CD14-positive monocyte (primary cell): ENCODE measurements around the gene GREM2. TPM values are rescaled to one million over a fixed set of nuclear protein-coding genes. Genes with fewer than 3 reads are reported as not detected.

Experiments used
- DNase-seq, 3 donors: peaks; one replicate each; pipeline ENCODE4 v3.0.0-alpha.2; 2011 to 2022
- H2AFZ ChIP-seq: 2 replicates; pipeline ENCODE4 v1.6.0; 2012; ENCODE audit warnings: mild to moderate bottlenecking, low read depth, low read length, inconsistent platforms; ENCODE audit not compliant: insufficient read depth, poor library complexity, severe bottlenecking
- H3K27ac ChIP-seq, 2 donors: 1 replicate in 1 of 2; 2 replicates in 1 of 2; pipeline ENCODE4 v1.5.1; 2012 to 2013; ENCODE audit warnings: low read length in 2 of 2, control low read depth in 1 of 2, inconsistent platforms in 1 of 2, low read depth in 1 of 2, mild to moderate bottlenecking in 1 of 2
- H3K27me3 ChIP-seq, 2 donors: one replicate each; pipeline versions ENCODE4 v1.6.0 to v1.6.1; 2011 to 2013; ENCODE audit warnings: low read length in 2 of 2; ENCODE audit not compliant: control insufficient read depth in 2 of 2, insufficient read depth in 2 of 2
- H3K36me3 ChIP-seq, 2 donors: replicated peaks in 1 of 2; 1 replicate in 1 of 2; 2 replicates in 1 of 2; pipeline versions ENCODE4 v1.5.1 to v1.6.1; 2012 to 2013; ENCODE audit warnings: low read length in 2 of 2, control low read depth in 1 of 2, inconsistent platforms in 1 of 2, mild to moderate bottlenecking in 1 of 2; ENCODE audit not compliant: insufficient read depth in 2 of 2, control insufficient read depth in 1 of 2
- H3K4me1 ChIP-seq, 2 donors: 1 replicate in 1 of 2; 2 replicates in 1 of 2; pipeline versions ENCODE4 v1.5.1 to v1.6.1; 2012 to 2013; ENCODE audit warnings: low read length in 2 of 2, control low read depth in 1 of 2, inconsistent platforms in 1 of 2, mild to moderate bottlenecking in 1 of 2, moderate library complexity in 1 of 2; ENCODE audit not compliant: insufficient read depth in 2 of 2, control insufficient read depth in 1 of 2
- H3K4me2 ChIP-seq: replicated peaks from 2 replicates; pipeline ENCODE3; 2012; ENCODE audit warnings: low read length, moderate library complexity, mild to moderate bottlenecking; ENCODE audit not compliant: poor library complexity, severe bottlenecking; ENCODE audit errors: extremely low read depth
- H3K4me3 ChIP-seq, 3 experiments: fragments of 200-600 bp in 1 of 3; sonication (generic) in 1 of 3; replicated peaks in 1 of 3; 1 replicate in 2 of 3; 2 replicates in 1 of 3; pipeline ENCODE4 v1.5.1; 2011 to 2013; ENCODE audit warnings: low read length in 3 of 3, mild to moderate bottlenecking in 3 of 3, control low read depth in 2 of 3, low read depth in 2 of 3, inconsistent platforms in 1 of 3, moderate library complexity in 1 of 3
- H3K79me2 ChIP-seq: 2 replicates; pipeline ENCODE4 v1.6.0; 2012; ENCODE audit warnings: mild to moderate bottlenecking, control low read depth, inconsistent platforms, low read length, moderate library complexity; ENCODE audit not compliant: insufficient read depth
- H3K9ac ChIP-seq: 2 replicates; pipeline ENCODE4 v1.6.0; 2017; ENCODE audit warnings: low read length, mild to moderate bottlenecking; ENCODE audit not compliant: insufficient read depth, poor library complexity, severe bottlenecking
- H3K9me3 ChIP-seq, 2 donors: replicated peaks in 1 of 2; 1 replicate in 1 of 2; 2 replicates in 1 of 2; pipeline versions ENCODE4 v1.5.1 to v1.6.1; 2012 to 2013; ENCODE audit warnings: low read length in 2 of 2, control low read depth in 1 of 2; ENCODE audit not compliant: control insufficient read depth in 1 of 2, insufficient read depth in 1 of 2
- H4K20me1 ChIP-seq: 2 replicates; pipeline ENCODE4 v1.6.0; 2012; ENCODE audit warnings: mild to moderate bottlenecking, low read length, control low read depth, moderate library complexity; ENCODE audit not compliant: insufficient read depth
- H3K27ac Mint-ChIP-seq, 7 donors: one replicate each; pipeline ENCODE4 v1.8.0; 2020; ENCODE audit warnings: mild to moderate bottlenecking in 7 of 7, mixed read lengths in 7 of 7, moderate library complexity in 6 of 7, inconsistent platforms in 2 of 7
- H3K27me3 Mint-ChIP-seq, 3 donors: one replicate each; pipeline ENCODE4 v1.8.0; 2021 to 2022; ENCODE audit warnings: low read depth in 3 of 3, mild to moderate bottlenecking in 3 of 3, mixed read lengths in 3 of 3, moderate library complexity in 3 of 3, inconsistent platforms in 1 of 3
- H3K36me3 Mint-ChIP-seq, 2 donors: one replicate each; pipeline ENCODE4 v1.8.0; 2020; ENCODE audit warnings: mixed read lengths in 2 of 2, inconsistent platforms in 1 of 2, mild to moderate bottlenecking in 1 of 2
- H3K4me1 Mint-ChIP-seq: one replicate; pipeline ENCODE4 v1.8.0; 2020; ENCODE audit warnings: mild to moderate bottlenecking, mixed read lengths
- H3K4me3 Mint-ChIP-seq, 2 donors: one replicate each; pipeline ENCODE4 v1.8.0; 2020; ENCODE audit warnings: mild to moderate bottlenecking in 2 of 2, mixed read lengths in 2 of 2, moderate library complexity in 1 of 2
- H3K9me3 Mint-ChIP-seq, 7 donors: one replicate each; pipeline ENCODE4 v1.8.0; 2020 to 2022; ENCODE audit warnings: mixed read lengths in 7 of 7, mild to moderate bottlenecking in 6 of 7, moderate library complexity in 6 of 7, inconsistent platforms in 2 of 7
- WGBS: methylation state at CpG from one replicate; pipeline ENCODE4 v1.1.5; 2013; ENCODE audit warnings: missing lambda C conversion rate; ENCODE audit not compliant: insufficient coverage; 5-methylcytosine and 5-hydroxymethylcytosine counted together
- intact Hi-C, 2 donors: fragments of 100-400 bp; cut with micrococcal nuclease; formaldehyde crosslinking; loops; one replicate each; pipeline versions ENCODE4 v1.15.0 to v1.15.1; 2023
- polyA plus RNA-seq, 3 donors: library from polyadenylated mRNA; depleted of rRNA in 1 of 3; unstranded in 2 of 3; stranded (reverse) in 1 of 3; fragments of 300-500 nt in 2 of 3; fragments of >200 nt in 1 of 3; fragmentation: Illumina TruSeq in 2 of 3; gene quantifications; 1 replicate in 2 of 3; 2 replicates in 1 of 3; pipeline ENCODE4 v1.2.3, GENCODE V29; 2012 to 2021
- TF ChIP-seq, protein P1 (sequence below): fragments of 200-600 bp; IDR thresholded peaks from one replicate; pipeline ENCODE4 v1.8.0; 2022; ENCODE audit warnings: antibody characterized with exemption, mild to moderate bottlenecking

Gene GREM2
- polyA plus RNA-seq, 3 donors = not detected

DNA sequence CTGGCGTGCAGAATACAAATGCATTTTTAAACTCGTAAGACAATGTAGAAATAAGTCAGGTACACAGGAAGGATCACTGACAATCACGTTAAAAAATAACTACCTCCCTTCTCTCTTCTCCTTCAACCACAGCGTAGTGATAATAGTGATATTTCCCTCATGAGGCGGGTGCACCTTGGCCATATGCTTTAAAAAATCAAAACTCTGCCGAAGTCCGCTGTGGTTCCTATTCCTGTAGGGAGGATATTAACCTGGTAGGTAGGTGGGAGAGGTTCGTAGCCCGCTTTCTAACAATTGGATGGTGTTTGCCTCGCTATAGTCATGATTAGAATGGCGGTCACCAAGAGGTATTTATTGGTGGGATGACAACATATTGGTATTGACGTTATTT, 732 bp downstream of the GREM2 start:
- peaks cover 0 to 9% of the 10 kb centered on the region in 2 donors for H3K9me3 ChIP-seq
- TF ChIP-seq, protein P1, sequence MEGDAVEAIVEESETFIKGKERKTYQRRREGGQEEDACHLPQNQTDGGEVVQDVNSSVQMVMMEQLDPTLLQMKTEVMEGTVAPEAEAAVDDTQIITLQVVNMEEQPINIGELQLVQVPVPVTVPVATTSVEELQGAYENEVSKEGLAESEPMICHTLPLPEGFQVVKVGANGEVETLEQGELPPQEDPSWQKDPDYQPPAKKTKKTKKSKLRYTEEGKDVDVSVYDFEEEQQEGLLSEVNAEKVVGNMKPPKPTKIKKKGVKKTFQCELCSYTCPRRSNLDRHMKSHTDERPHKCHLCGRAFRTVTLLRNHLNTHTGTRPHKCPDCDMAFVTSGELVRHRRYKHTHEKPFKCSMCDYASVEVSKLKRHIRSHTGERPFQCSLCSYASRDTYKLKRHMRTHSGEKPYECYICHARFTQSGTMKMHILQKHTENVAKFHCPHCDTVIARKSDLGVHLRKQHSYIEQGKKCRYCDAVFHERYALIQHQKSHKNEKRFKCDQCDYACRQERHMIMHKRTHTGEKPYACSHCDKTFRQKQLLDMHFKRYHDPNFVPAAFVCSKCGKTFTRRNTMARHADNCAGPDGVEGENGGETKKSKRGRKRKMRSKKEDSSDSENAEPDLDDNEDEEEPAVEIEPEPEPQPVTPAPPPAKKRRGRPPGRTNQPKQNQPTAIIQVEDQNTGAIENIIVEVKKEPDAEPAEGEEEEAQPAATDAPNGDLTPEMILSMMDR = no peak
- peak overlapping the region; percentile 36 for H3K4me2 ChIP-seq
- H2AFZ ChIP-seq = peak overlapping the region; percentile 16
- peak overlapping the region in 1 of 3 experiments; percentile 34 for H3K4me3 ChIP-seq
- no peaks in the 10 kb centered on the region for H3K36me3 Mint-ChIP-seq
- H3K27ac ChIP-seq = no peak overlapping the region
- H3K4me1 ChIP-seq = no peaks in the 10 kb centered on the region
- no peak overlapping the region for H3K27ac Mint-ChIP-seq
- peaks cover 27 to 47% (median 30%) of the 10 kb centered on the region in 3 donors for H3K27me3 Mint-ChIP-seq
- H3K9me3 Mint-ChIP-seq = peaks cover 0 to 4% (median 2%) of the 10 kb centered on the region in 7 donors
- H3K9ac ChIP-seq = no peak overlapping the region
- H3K4me1 Mint-ChIP-seq = peaks cover 12% of the 10 kb centered on the region
- H3K27me3 ChIP-seq = peaks cover 34 to 38% of the 10 kb centered on the region in 2 donors
- intact Hi-C loops = no loop called here
- WGBS = 14% methylated on average over 6 of the region's 12 CpGs
- no peaks in the 10 kb centered on the region for H3K79me2 ChIP-seq
- H3K36me3 ChIP-seq = no peaks in the 10 kb centered on the region
- H3K4me3 Mint-ChIP-seq = peak overlapping the region in 1 of 2 donors; percentile 88
- no peaks in the 10 kb centered on the region for H4K20me1 ChIP-seq
- DNase-seq = no peak

DNA sequence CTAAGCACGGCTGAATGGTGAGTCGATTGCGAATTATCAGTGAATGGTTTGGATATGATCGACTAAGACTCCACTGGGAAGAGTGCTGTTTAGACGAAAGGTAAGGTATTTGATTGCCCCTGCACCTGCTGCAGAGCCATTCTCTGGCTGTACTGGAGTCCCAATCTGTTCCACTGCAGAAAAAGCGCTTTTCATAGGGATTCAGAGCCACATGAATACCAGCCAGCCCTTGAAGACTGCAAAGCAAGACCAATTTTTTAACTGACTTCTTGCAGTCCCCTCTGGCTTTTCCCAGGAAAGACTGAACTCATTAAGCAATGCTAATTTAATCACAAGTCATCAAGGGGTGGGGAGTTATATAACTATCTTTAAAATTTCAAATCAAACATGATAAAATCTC, 1.3 kb downstream of the GREM2 start:
- intact Hi-C loops = no loop called here
- peaks cover 34 to 36% of the 10 kb centered on the region in 2 donors for H3K27me3 ChIP-seq
- H3K79me2 ChIP-seq = no peaks in the 10 kb centered on the region
- H3K9ac ChIP-seq = no peak overlapping the region
- no peak overlapping the region for H3K27ac ChIP-seq
- H3K4me1 ChIP-seq = no peaks in the 10 kb centered on the region
- peak overlapping the region in 1 of 2 donors; percentile 2 for H3K4me3 Mint-ChIP-seq
- no peak overlapping the region for H3K4me2 ChIP-seq
- no peak overlapping the region for H3K4me3 ChIP-seq
- H4K20me1 ChIP-seq = no peaks in the 10 kb centered on the region
- peaks cover 0 to 9% of the 10 kb centered on the region in 2 donors for H3K9me3 ChIP-seq
- no peak overlapping the region for H3K27ac Mint-ChIP-seq
- DNase-seq = no peak
- TF ChIP-seq, protein P1 = no peak
- H3K4me1 Mint-ChIP-seq = peaks cover 12% of the 10 kb centered on the region
- 78% methylated on average over 2 of the region's 6 CpGs for WGBS
- no peak overlapping the region for H2AFZ ChIP-seq
- H3K36me3 Mint-ChIP-seq = no peaks in the 10 kb centered on the region
- peaks cover 0 to 4% (median 0%) of the 10 kb centered on the region in 7 donors for H3K9me3 Mint-ChIP-seq
- H3K27me3 Mint-ChIP-seq = peaks cover 27 to 47% (median 30%) of the 10 kb centered on the region in 3 donors
- H3K36me3 ChIP-seq = no peaks in the 10 kb centered on the region
